Measurements from ENCODE around the gene DOCK3.
"Not testable (repeated sequence)": the region's sequence is repeated elsewhere in the genome, so short reads cannot be mapped to it uniquely, and the experiment has no call there.

Gene DOCK3

GRCh38 chr3:50806806-50807205, 132.1 kb downstream of the DOCK3 start:
- DNase-seq (ENCODE audit: low spot score), result no peak

GRCh38 chr3:50807266-50807665, 132.5 kb downstream of the DOCK3 start:
- no peak for DNase-seq (ENCODE audit: low spot score)

GRCh38 chr3:50811893-50812292, 137.2 kb downstream of the DOCK3 start:
- no peak for DNase-seq (ENCODE audit: low spot score)

GRCh38 chr3:50815844-50816243, 141.1 kb downstream of the DOCK3 start:
- no peak for DNase-seq (ENCODE audit: low spot score)

GRCh38 chr3:50816894-50817293, 142.2 kb downstream of the DOCK3 start:
- no peak for DNase-seq (ENCODE audit: low spot score)

GRCh38 chr3:50817756-50818529, 143.2 kb downstream of the DOCK3 start:
- no peak for DNase-seq (ENCODE audit: low spot score)

GRCh38 chr3:50819882-50820281, 145.2 kb downstream of the DOCK3 start:
- no peak for DNase-seq (ENCODE audit: low spot score)

- DNase-seq (ENCODE audit: low spot score), result no peak
These were observed 151.1 kb downstream of the DOCK3 start for GRCh38 chr3:50825841-50826240.

GRCh38 chr3:50830451-50830850, 155.7 kb downstream of the DOCK3 start:
- peak; percentile 96 for DNase-seq (ENCODE audit: low spot score)

- not testable (repeated sequence) for DNase-seq (ENCODE audit: low spot score)
These were observed 156.3 kb downstream of the DOCK3 start for GRCh38 chr3:50831009-50831408.

- no peak for DNase-seq (ENCODE audit: low spot score)
These were observed 166.3 kb downstream of the DOCK3 start for GRCh38 chr3:50840983-50841489.

GRCh38 chr3:50848308-50848707, 173.6 kb downstream of the DOCK3 start:
- DNase-seq (ENCODE audit: low spot score), result no peak

GRCh38 chr3:50850639-50851511, 176.1 kb downstream of the DOCK3 start:
- no peak for DNase-seq (ENCODE audit: low spot score)

- DNase-seq (ENCODE audit: low spot score), result no peak
These were observed 179.2 kb downstream of the DOCK3 start for GRCh38 chr3:50853936-50854335.

GRCh38 chr3:50862221-50862620, 187.5 kb downstream of the DOCK3 start:
- DNase-seq (ENCODE audit: low spot score), result no peak

- no peak for DNase-seq (ENCODE audit: low spot score)
These were observed 198.8 kb downstream of the DOCK3 start for GRCh38 chr3:50873376-50874157.

GRCh38 chr3:50874876-50875275, 200.1 kb downstream of the DOCK3 start:
- DNase-seq (ENCODE audit: low spot score), result not testable (repeated sequence)

- no peak for DNase-seq (ENCODE audit: low spot score)
These were observed 202.2 kb downstream of the DOCK3 start for GRCh38 chr3:50876947-50877346.

GRCh38 chr3:50882733-50883132, 208.0 kb downstream of the DOCK3 start:
- not testable (repeated sequence) for DNase-seq (ENCODE audit: low spot score)

GRCh38 chr3:50883755-50884154, 209.0 kb downstream of the DOCK3 start:
- no peak for DNase-seq (ENCODE audit: low spot score)

- DNase-seq (ENCODE audit: low spot score), result peak; percentile 18
These were observed 210.5 kb downstream of the DOCK3 start for GRCh38 chr3:50885070-50885850.
